Measurements from ENCODE around the gene MGAM2. TPM values are rescaled to one million over a fixed set of nuclear protein-coding genes. Genes with fewer than 3 reads are reported as not detected.

Gene MGAM2
- total RNA-seq, 1 donor from 2014 or later: not detected

- DNase-seq (no peak), ATAC-seq (ENCODE audit: low read depth) (no peak)
- Mint-ChIP-seq H3K9me3 (no peaks in the 10 kb centered on the region), H3K27ac (no peak overlapping the region), H3K36me3 (ENCODE audit: low read depth) (no peaks in the 10 kb centered on the region), H3K4me1 (no peaks in the 10 kb centered on the region), H3K4me3 (no peak overlapping the region), H3K27me3 (no peaks in the 10 kb centered on the region)
- POLR2A ChIA-PET: no interaction called here
- intact Hi-C loops (cut with micrococcal nuclease): no loop called here
- TF ChIP-seq CTCF (IDR thresholded peaks at IDR 0.05): no peak
- CTCF ChIA-PET: no interaction called here
These were observed 9.0 kb downstream of the MGAM2 start for GRCh38 chr7:142120524-142120923.

GRCh38 chr7:142123184-142123583 lies 11.7 kb downstream of the MGAM2 start:
- Mint-ChIP-seq H3K27me3 (no peaks in the 10 kb centered on the region), H3K27ac (no peak overlapping the region), H3K4me3 (no peak overlapping the region), H3K9me3 (no peaks in the 10 kb centered on the region), H3K36me3 (ENCODE audit: low read depth) (no peaks in the 10 kb centered on the region), H3K4me1 (no peaks in the 10 kb centered on the region)
- POLR2A ChIA-PET: no interaction called here
- CTCF ChIA-PET: no interaction called here
- intact Hi-C loops (cut with micrococcal nuclease): no loop called here
- DNase-seq (no peak), ATAC-seq (ENCODE audit: low read depth) (no peak)
- no peak for TF ChIP-seq CTCF (IDR thresholded peaks at IDR 0.05)

- Mint-ChIP-seq H3K4me3 (no peak overlapping the region), H3K4me1 (no peaks in the 10 kb centered on the region), H3K36me3 (ENCODE audit: low read depth) (no peaks in the 10 kb centered on the region), H3K27ac (no peak overlapping the region), H3K27me3 (no peaks in the 10 kb centered on the region), H3K9me3 (no peaks in the 10 kb centered on the region)
- POLR2A ChIA-PET: no interaction called here
- ATAC-seq (ENCODE audit: low read depth) (no peak), DNase-seq (no peak)
- CTCF ChIA-PET: no interaction called here
- no peak for TF ChIP-seq CTCF (IDR thresholded peaks at IDR 0.05)
- intact Hi-C loops (cut with micrococcal nuclease): no loop called here
These were observed 13.9 kb downstream of the MGAM2 start for GRCh38 chr7:142125256-142125955.

GRCh38 chr7:142130267-142130666 lies 18.7 kb downstream of the MGAM2 start:
- no peaks in the 10 kb centered on the region for H3K36me3 Mint-ChIP-seq (ENCODE audit: low read depth)
- no peaks in the 10 kb centered on the region for H3K4me1 Mint-ChIP-seq
- no peak overlapping the region for H3K27ac Mint-ChIP-seq
- intact Hi-C loops (cut with micrococcal nuclease): no loop called here
- POLR2A ChIA-PET: no interaction called here
- DNase-seq: no peak
- ATAC-seq (ENCODE audit: low read depth): no peak
- CTCF ChIA-PET: no interaction called here
- no peak for TF ChIP-seq CTCF (IDR thresholded peaks at IDR 0.05)
- H3K4me3 Mint-ChIP-seq: no peak overlapping the region
- H3K9me3 Mint-ChIP-seq: no peaks in the 10 kb centered on the region
- H3K27me3 Mint-ChIP-seq: no peaks in the 10 kb centered on the region

GRCh38 chr7:142131439-142132185 lies 20.1 kb downstream of the MGAM2 start:
- intact Hi-C loops (cut with micrococcal nuclease): no loop called here
- Mint-ChIP-seq H3K4me1 (no peaks in the 10 kb centered on the region), H3K36me3 (ENCODE audit: low read depth) (no peaks in the 10 kb centered on the region), H3K27ac (no peak overlapping the region), H3K4me3 (no peak overlapping the region), H3K27me3 (no peaks in the 10 kb centered on the region), H3K9me3 (no peaks in the 10 kb centered on the region)
- ChIA-PET CTCF (no interaction called here), POLR2A (no interaction called here)
- DNase-seq (no peak), ATAC-seq (ENCODE audit: low read depth) (no peak)
- TF ChIP-seq CTCF (IDR thresholded peaks at IDR 0.05): no peak

All from activated B cell treated with CpG ODN at 0.5 μM for 24 hours (primary cell).